ENCODE results near the gene HCFC1R1.

The HCFC1R1 gene

DNA sequence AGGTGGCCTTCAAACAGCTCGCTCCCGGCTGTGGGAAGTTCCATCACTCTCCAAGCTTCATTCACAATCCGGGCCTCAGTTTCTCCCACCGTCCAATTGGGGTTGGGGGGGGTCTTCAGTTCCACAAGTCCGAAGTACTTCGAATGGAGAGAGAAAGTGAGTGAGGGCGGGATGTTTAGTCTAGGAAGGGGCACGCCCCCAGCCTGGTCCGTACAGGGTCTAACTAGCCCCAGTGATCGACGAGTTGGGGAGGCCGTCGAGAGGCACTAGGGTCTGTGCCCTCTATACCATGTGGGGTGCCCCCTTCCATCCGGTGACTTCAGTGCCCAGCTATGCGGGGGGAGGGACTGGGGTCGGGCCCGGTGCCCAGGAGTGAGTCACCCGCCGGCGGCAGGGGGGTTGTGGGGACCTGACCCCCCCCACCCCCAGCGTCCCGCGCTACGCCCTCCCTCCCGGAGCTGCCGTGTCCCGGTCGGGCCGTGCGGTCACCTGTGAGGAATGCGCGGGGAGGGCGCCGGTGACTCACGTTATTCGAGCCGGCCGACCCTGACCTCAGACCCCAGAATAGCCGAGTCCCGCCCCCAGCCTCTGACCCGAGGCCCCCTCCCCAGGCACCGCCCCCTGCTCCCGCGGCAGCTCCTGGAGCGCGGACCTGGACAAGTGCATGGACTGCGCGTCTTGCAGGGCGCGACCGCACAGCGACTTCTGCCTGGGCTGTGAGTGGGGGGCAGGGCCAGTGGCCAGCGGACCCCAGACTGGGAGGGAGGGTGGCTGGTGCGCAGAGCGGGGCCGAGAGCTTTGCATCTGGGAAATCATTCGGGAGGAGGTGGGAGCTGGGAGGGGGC, 2.9 kb downstream of the HCFC1R1 start:
- ChIA-PET POLR2A (interaction anchor here (1.0 to 3.5 kb wide), 5 partner anchors 9 to 16 kb away, joined by 3 to 15 read pairs (median 6); no protein-coding TSS in a partner anchor), CTCF (interaction anchor here (2.2 to 6.4 kb wide), 4 partner anchors 10 to 108 kb away, joined by 9 to 101 read pairs (median 61); no protein-coding TSS in a partner anchor)
- Histone ChIP-seq H3K9me3 (ENCODE audit: control extremely low read depth in 1 of 5, control insufficient read depth in 4 of 5, insufficient read depth in 2 of 5, low read depth in 1 of 5, low read length in 4 of 5) (no peaks in the 10 kb centered on the region), H3K4me1 (ENCODE audit: control extremely low read depth in 1 of 4, control insufficient read depth in 4 of 4, insufficient read depth in 4 of 4, low read length in 3 of 4) (peaks cover 0 to 60% (median 57%) of the 10 kb centered on the region in 4 experiments), H3K4me3 (ENCODE audit: control insufficient read depth in 1 of 7, extremely low read depth in 1 of 7, insufficient read depth in 4 of 7, low read depth in 2 of 7, low read length in 6 of 7) (peak overlapping the region; percentile 31 to 80 (median 64)), H3K36me3 (ENCODE audit: control insufficient read depth in 4 of 4, insufficient read depth in 4 of 4, low read length in 3 of 4) (peaks cover 0 to 5% (median 4%) of the 10 kb centered on the region in 4 experiments), H3K27ac (ENCODE audit: insufficient read depth in 1 of 2, low read depth in 1 of 2, low read length in 2 of 2, poor library complexity in 1 of 2, severe bottlenecking in 2 of 2) (no peak overlapping the region), H3K27me3 (replicated peaks in 2 of 5; ENCODE audit: control insufficient read depth in 4 of 5, insufficient read depth in 5 of 5, low read length in 4 of 5) (no peaks in the 10 kb centered on the region)
- peak; percentile 45 to 82 (median 77) for DNase-seq
- WGBS (ENCODE audit: insufficient coverage): under 1% methylated on average over 33 of the region's 57 CpGs

DNA sequence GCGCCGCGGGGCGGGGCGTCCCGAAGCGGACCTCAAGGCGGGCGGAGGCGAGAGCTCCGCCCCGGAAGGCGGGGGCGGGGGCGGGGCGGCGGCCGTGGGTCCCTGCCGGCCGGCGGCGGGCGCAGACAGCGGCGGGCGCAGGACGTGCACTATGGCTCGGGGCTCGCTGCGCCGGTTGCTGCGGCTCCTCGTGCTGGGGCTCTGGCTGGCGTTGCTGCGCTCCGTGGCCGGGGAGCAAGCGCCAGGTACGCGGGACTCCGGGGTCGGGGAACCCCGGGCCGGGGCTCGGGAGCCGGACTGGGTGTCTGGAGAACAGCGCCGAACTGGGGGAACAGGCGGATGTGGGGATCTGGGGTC, 3.5 kb downstream of the HCFC1R1 start, which contains the start of gene TNFRSF12A:
TNFRSF12A (plus strand) TSS at position 122 of the 357 bp plus-strand sequence; CDS start at position 152, 30 bp downstream.
- H3K9me3 ChIP-seq (ENCODE audit: control extremely low read depth in 1 of 5, control insufficient read depth in 4 of 5, insufficient read depth in 2 of 5, low read depth in 1 of 5, low read length in 4 of 5): no peaks in the 10 kb centered on the region
- no peaks in the 10 kb centered on the region for H3K27me3 ChIP-seq (replicated peaks in 2 of 5; ENCODE audit: control insufficient read depth in 4 of 5, insufficient read depth in 5 of 5, low read length in 4 of 5)
- under 1% methylated on average over 25 of the region's 49 CpGs for WGBS (ENCODE audit: insufficient coverage)
- POLR2A ChIA-PET: interaction anchor here (1.0 to 3.5 kb wide), 5 partner anchors 10 to 16 kb away, joined by 3 to 15 read pairs (median 6); no protein-coding TSS in a partner anchor
- peak; percentile 63 to 81 (median 72) for DNase-seq
- no peaks in the 10 kb centered on the region for H3K36me3 ChIP-seq (ENCODE audit: control insufficient read depth in 4 of 4, insufficient read depth in 4 of 4, low read length in 3 of 4)
- H3K27ac ChIP-seq (ENCODE audit: insufficient read depth in 1 of 2, low read depth in 1 of 2, low read length in 2 of 2, poor library complexity in 1 of 2, severe bottlenecking in 2 of 2): no peak within 1 kb of the TSS
- H3K4me3 ChIP-seq (ENCODE audit: control insufficient read depth in 1 of 7, extremely low read depth in 1 of 7, insufficient read depth in 4 of 7, low read depth in 2 of 7, low read length in 6 of 7): peak within 1 kb of the TSS; percentile 31 to 80 (median 64)
- peaks cover 0 to 60% (median 57%) of the 10 kb centered on the region in 4 experiments for H3K4me1 ChIP-seq (ENCODE audit: control extremely low read depth in 1 of 4, control insufficient read depth in 4 of 4, insufficient read depth in 4 of 4, low read length in 3 of 4)
- CTCF ChIA-PET: interaction anchor here (1.0 to 6.4 kb wide), 5 partner anchors 10 to 109 kb away, joined by 3 to 101 read pairs (median 22); no protein-coding TSS in a partner anchor

DNA sequence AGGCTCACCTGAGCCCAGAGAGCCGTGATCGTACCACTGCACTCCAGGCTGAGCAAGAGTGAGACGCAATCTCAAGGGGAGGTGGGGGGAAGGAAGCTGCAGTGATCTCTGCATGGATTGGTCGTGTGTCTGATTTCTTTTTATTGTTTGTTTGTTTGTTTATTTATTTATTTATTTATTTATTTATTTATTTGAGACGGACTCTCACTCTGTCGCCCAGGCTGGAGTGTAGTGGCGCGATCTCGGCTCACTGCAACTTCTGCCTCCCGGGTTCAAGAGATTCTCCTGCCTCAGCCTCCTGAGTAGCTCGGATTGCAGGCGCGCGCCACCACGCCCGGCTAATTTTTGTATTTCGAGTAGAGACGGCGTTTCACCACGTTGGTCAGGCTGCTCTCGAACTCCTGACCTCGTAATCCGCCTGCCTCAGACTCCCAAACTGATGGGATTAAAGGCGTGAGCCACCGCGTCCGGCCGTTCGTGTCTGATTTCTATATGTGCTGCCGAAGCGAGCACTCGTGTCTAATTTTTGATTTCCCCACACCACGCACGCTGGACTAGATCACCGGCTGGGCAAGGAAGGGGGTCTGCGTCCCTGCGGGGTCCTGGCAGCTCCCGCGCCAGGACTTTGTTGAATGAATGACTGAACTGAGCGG, 4.0 kb downstream of the HCFC1R1 start:
- H3K4me1 ChIP-seq (ENCODE audit: control extremely low read depth in 1 of 4, control insufficient read depth in 4 of 4, insufficient read depth in 4 of 4, low read length in 3 of 4): peaks cover 0 to 60% (median 57%) of the 10 kb centered on the region in 4 experiments
- no peak for DNase-seq
- no peaks in the 10 kb centered on the region for H3K9me3 ChIP-seq (ENCODE audit: control extremely low read depth in 1 of 5, control insufficient read depth in 4 of 5, insufficient read depth in 2 of 5, low read depth in 1 of 5, low read length in 4 of 5)
- H3K27me3 ChIP-seq (replicated peaks in 2 of 5; ENCODE audit: control insufficient read depth in 4 of 5, insufficient read depth in 5 of 5, low read length in 4 of 5): peaks cover 0 to 2% (median 0%) of the 10 kb centered on the region in 5 experiments
- H3K27ac ChIP-seq (ENCODE audit: insufficient read depth in 1 of 2, low read depth in 1 of 2, low read length in 2 of 2, poor library complexity in 1 of 2, severe bottlenecking in 2 of 2): no peak overlapping the region
- 31% methylated on average over 35 of the region's 40 CpGs for WGBS (ENCODE audit: insufficient coverage)
- no peaks in the 10 kb centered on the region for H3K36me3 ChIP-seq (ENCODE audit: control insufficient read depth in 4 of 4, insufficient read depth in 4 of 4, low read length in 3 of 4)
- POLR2A ChIA-PET: interaction anchor here (1.6 to 3.5 kb wide), 3 partner anchors 10 to 15 kb away, joined by 6 to 15 read pairs (median 11); no protein-coding TSS in a partner anchor
- peak overlapping the region; percentile 22 to 80 (median 64) for H3K4me3 ChIP-seq (ENCODE audit: control insufficient read depth in 1 of 7, extremely low read depth in 1 of 7, insufficient read depth in 4 of 7, low read depth in 2 of 7, low read length in 6 of 7)
- CTCF ChIA-PET: interaction anchor here (1.0 to 6.4 kb wide), 5 partner anchors 9 to 109 kb away, joined by 3 to 101 read pairs (median 22); no protein-coding TSS in a partner anchor

DNA sequence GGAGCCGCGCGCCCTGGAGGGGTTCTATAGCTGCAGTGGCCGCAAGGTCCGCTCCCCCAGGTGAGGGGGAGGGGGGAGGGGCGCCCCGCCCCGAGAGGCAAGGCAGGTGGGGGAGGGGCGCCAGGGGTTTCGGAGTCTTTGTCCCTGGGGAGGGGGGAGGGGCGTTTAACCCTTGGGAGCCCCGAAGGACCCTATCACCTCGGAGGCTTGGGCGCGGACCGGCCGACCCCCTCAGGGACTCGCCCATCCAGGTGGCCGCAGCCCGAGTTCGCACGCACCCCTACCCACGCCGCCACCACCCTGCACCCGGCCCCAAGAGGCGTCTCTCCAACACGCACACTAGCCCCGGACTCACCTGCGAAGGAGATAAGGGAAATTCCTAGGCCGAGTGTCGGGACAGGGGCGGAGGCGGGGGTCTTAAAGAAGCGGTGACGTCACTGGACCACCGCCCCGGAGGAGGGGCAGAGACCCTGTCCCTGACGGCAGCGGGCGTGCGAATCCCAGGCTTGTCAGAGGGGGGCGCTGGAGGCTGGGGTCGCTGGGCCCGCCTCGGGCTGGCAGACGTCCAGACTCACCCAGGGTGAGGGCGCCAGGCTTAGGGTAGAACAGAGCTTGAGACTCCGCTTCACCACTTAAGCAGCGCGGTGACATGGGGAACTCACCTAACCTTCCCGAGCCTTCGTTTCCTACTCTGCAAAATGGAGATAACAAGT, 5.8 kb downstream of the HCFC1R1 start, which contains the start of gene CLDN6:
CLDN6 (minus strand) TSS at position 390 of the 713 bp plus-strand sequence. CDS start 2,162 bp downstream, outside the sequence.
- H3K9me3 ChIP-seq (ENCODE audit: control extremely low read depth in 1 of 5, control insufficient read depth in 4 of 5, insufficient read depth in 2 of 5, low read depth in 1 of 5, low read length in 4 of 5): no peaks in the 10 kb centered on the region
- H3K27me3 ChIP-seq (replicated peaks in 2 of 5; ENCODE audit: control insufficient read depth in 4 of 5, insufficient read depth in 5 of 5, low read length in 4 of 5): peaks cover 0 to 2% (median 0%) of the 10 kb centered on the region in 5 experiments
- WGBS (ENCODE audit: insufficient coverage): 10% methylated on average over 30 of the region's 52 CpGs
- CTCF ChIA-PET: interaction anchor here (1.0 to 6.4 kb wide), 4 partner anchors 7 to 22 kb away, joined by 3 to 101 read pairs (median 61); no protein-coding TSS in a partner anchor
- DNase-seq: peak; percentile 50 to 79 (median 71)
- no peak within 1 kb of the TSS for H3K27ac ChIP-seq (ENCODE audit: insufficient read depth in 1 of 2, low read depth in 1 of 2, low read length in 2 of 2, poor library complexity in 1 of 2, severe bottlenecking in 2 of 2)
- H3K4me3 ChIP-seq (ENCODE audit: control insufficient read depth in 1 of 7, extremely low read depth in 1 of 7, insufficient read depth in 4 of 7, low read depth in 2 of 7, low read length in 6 of 7): peak within 1 kb of the TSS in 2 of 7 experiments; percentile 26 to 60
- H3K4me1 ChIP-seq (ENCODE audit: control extremely low read depth in 1 of 4, control insufficient read depth in 4 of 4, insufficient read depth in 4 of 4, low read length in 3 of 4): peaks cover 0 to 49% (median 45%) of the 10 kb centered on the region in 4 experiments
- no peaks in the 10 kb centered on the region for H3K36me3 ChIP-seq (ENCODE audit: control insufficient read depth in 4 of 4, insufficient read depth in 4 of 4, low read length in 3 of 4)
- POLR2A ChIA-PET: interaction anchor here (1.2 kb wide), 1 partner anchor 9 kb away, joined by 5 read pairs; no protein-coding TSS in a partner anchor

DNA sequence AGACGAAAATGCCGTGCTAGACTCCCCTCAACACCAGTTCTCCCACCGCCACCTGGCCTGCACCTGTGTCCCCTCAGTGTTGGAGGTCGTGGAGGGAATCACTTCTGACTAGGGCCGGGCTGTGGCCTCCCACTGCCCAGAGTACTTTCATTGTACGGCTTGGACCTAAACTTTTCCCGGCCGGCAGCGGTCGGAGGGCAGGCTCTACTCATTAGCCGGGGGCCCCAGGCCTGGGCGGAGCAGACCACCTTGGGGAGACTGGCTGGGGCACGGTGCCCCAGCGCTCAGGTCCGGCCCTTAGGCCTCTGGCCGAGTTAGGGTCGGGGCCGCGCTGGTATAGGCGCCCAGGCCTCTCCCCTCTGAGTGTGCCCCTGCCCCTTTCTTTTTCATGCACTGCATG, 6.4 kb downstream of the HCFC1R1 start:
- ChIA-PET CTCF (interaction anchor here (1.8 kb wide), 1 partner anchor 15 kb away, joined by 3 read pairs; no protein-coding TSS in a partner anchor), POLR2A (no interaction called here)
- DNase-seq: no peak
- WGBS (ENCODE audit: insufficient coverage): 99% methylated on average over 13 of the region's 20 CpGs
- Histone ChIP-seq H3K27me3 (replicated peaks in 2 of 5; ENCODE audit: control insufficient read depth in 4 of 5, insufficient read depth in 5 of 5, low read length in 4 of 5) (peaks cover 0 to 2% (median 0%) of the 10 kb centered on the region in 5 experiments), H3K27ac (ENCODE audit: insufficient read depth in 1 of 2, low read depth in 1 of 2, low read length in 2 of 2, poor library complexity in 1 of 2, severe bottlenecking in 2 of 2) (no peak overlapping the region), H3K36me3 (ENCODE audit: control insufficient read depth in 4 of 4, insufficient read depth in 4 of 4, low read length in 3 of 4) (no peaks in the 10 kb centered on the region), H3K9me3 (ENCODE audit: control extremely low read depth in 1 of 5, control insufficient read depth in 4 of 5, insufficient read depth in 2 of 5, low read depth in 1 of 5, low read length in 4 of 5) (no peaks in the 10 kb centered on the region), H3K4me3 (ENCODE audit: control insufficient read depth in 1 of 7, extremely low read depth in 1 of 7, insufficient read depth in 4 of 7, low read depth in 2 of 7, low read length in 6 of 7) (no peak overlapping the region), H3K4me1 (ENCODE audit: control extremely low read depth in 1 of 4, control insufficient read depth in 4 of 4, insufficient read depth in 4 of 4, low read length in 3 of 4) (peaks cover 0 to 44% (median 41%) of the 10 kb centered on the region in 4 experiments)

DNA sequence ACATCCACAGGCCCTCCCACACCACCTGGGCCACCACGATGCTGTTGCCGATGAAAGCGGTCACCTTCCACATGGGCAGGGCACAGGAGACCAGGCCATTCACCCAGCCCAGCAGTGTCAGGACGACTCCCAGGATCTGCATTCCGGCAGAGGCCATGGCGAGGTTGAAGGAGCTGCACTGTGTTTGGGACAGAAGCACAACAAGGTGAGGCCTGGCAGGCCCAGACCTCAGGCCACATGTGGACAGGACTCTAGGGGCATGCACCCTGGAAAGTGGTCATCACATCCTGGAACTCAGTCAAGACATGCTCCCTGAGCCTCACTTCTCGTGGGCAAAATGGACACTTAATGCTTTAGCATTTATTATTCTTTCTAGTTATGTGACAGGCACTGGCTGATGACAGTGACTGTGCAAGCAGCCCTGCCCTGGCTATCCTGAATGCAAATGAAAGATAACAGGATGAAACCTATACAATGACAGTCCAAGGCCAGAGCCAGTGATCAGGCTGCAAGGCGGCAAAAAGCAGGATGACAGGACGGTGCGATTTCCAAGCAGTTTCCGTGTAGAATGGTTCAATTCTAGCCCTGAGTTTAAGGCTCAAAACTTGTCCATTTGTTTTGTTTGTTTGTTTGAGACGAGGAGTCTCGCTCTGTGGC, 7.7 kb downstream of the HCFC1R1 start:
- WGBS (ENCODE audit: insufficient coverage): 99% methylated on average over 9 of the region's 13 CpGs
- CTCF ChIA-PET: interaction anchor here (1.8 kb wide), 1 partner anchor 16 kb away, joined by 3 read pairs; no protein-coding TSS in a partner anchor
- H3K27ac ChIP-seq (ENCODE audit: insufficient read depth in 1 of 2, low read depth in 1 of 2, low read length in 2 of 2, poor library complexity in 1 of 2, severe bottlenecking in 2 of 2): no peak overlapping the region
- no peaks in the 10 kb centered on the region for H3K9me3 ChIP-seq (ENCODE audit: control extremely low read depth in 1 of 5, control insufficient read depth in 4 of 5, insufficient read depth in 2 of 5, low read depth in 1 of 5, low read length in 4 of 5)
- H3K4me1 ChIP-seq (ENCODE audit: control extremely low read depth in 1 of 4, control insufficient read depth in 4 of 4, insufficient read depth in 4 of 4, low read length in 3 of 4): peaks cover 0 to 35% (median 29%) of the 10 kb centered on the region in 4 experiments
- H3K27me3 ChIP-seq (replicated peaks in 2 of 5; ENCODE audit: control insufficient read depth in 4 of 5, insufficient read depth in 5 of 5, low read length in 4 of 5): peaks cover 0 to 4% (median 0%) of the 10 kb centered on the region in 5 experiments
- no peak overlapping the region for H3K4me3 ChIP-seq (ENCODE audit: control insufficient read depth in 1 of 7, extremely low read depth in 1 of 7, insufficient read depth in 4 of 7, low read depth in 2 of 7, low read length in 6 of 7)
- H3K36me3 ChIP-seq (ENCODE audit: control insufficient read depth in 4 of 4, insufficient read depth in 4 of 4, low read length in 3 of 4): no peaks in the 10 kb centered on the region
- no peak for DNase-seq
- POLR2A ChIA-PET: no interaction called here
